Measurements from ENCODE around the gene RHCG.

DNA sequence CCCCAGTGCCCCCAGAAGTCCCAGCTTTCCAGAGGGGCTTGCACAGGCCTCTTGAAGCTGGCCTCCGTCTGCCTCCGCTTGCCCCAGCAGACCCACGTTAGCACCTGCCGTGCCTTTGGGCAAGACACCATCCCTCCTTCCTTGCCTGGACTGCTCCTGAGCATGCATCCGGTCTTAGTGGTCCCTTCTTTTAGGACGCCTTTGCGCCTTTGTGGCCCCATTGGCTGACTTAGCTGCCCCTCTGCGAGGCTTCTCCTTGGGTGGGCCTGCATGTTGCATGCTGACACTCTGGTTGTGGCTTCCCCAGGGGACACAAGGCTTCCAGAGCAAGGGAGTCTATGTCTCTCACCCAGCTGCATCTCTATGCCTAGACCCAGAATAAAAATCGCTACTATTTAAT is 56.6 kb downstream of the RHCG start:
- TF ChIP-seq POLR2AphosphoS5 (IDR thresholded peaks at IDR 0.05; ENCODE audit: low read depth, low read length): no peak
- TF ChIP-seq POLR2A (IDR thresholded peaks at IDR 0.05; ENCODE audit: low read depth, low read length): no peak
- TF ChIP-seq TAF1 (IDR thresholded peaks at IDR 0.05; ENCODE audit: borderline replicate concordance, low read depth, low read length): no peak

Data from GM12892 (cell line).